ENCODE measurements around the gene COL23A1.
"Not testable (repeated sequence)": the region's sequence is repeated elsewhere in the genome, so short reads cannot be mapped to it uniquely, and the experiment has no call there.

COL23A1 gene

DNA sequence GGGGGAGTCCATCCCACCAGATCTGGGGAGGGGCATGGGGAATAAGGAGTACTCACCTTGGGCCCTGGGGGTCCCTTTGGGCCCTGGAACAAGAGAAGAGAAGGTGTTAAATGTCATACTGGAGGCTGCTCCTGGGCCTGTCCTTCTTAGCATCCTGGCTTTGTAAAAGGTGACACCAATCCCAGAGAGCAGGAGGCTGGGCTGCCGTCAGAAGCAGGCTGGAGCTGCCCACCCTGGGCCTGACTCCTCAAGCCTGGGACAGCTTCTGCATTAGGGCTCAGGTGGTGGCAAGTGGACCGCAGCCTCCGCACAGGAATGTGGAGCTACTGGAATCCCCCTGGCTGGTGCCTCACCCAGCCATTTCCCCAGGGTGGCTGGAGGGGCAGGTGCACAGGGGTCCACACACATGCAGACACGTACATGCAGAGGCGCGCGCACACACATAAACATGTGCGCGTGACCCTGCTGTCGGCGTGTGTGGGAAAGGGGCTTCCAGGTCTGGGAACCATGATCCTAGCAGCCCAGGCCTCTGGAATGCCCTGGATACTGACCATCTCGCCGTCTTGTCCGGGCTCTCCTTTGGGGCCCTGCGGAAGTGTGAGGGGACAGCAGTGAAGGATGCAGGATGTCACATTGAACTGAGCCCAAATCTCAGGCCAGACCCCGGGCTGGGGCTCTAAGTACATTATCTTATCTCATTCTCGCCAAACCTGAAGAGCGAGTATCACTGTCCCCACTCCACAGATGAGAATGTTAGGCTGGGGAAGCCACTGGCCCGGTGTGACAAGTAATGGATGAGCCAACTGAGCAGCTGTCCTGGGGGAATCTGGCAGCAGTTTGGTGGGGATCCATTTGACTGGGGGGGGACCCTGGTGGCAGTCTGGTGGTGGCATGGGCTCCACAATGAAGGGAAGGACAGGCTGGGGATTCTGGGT, 328.3 kb downstream of the COL23A1 start:
- DNase-seq: no peak
- in situ Hi-C loops (cut with MboI; ENCODE audit: low pct_unique_long_range_greater_than_20kb, low sequenced_read_pairs): no loop called here

DNA sequence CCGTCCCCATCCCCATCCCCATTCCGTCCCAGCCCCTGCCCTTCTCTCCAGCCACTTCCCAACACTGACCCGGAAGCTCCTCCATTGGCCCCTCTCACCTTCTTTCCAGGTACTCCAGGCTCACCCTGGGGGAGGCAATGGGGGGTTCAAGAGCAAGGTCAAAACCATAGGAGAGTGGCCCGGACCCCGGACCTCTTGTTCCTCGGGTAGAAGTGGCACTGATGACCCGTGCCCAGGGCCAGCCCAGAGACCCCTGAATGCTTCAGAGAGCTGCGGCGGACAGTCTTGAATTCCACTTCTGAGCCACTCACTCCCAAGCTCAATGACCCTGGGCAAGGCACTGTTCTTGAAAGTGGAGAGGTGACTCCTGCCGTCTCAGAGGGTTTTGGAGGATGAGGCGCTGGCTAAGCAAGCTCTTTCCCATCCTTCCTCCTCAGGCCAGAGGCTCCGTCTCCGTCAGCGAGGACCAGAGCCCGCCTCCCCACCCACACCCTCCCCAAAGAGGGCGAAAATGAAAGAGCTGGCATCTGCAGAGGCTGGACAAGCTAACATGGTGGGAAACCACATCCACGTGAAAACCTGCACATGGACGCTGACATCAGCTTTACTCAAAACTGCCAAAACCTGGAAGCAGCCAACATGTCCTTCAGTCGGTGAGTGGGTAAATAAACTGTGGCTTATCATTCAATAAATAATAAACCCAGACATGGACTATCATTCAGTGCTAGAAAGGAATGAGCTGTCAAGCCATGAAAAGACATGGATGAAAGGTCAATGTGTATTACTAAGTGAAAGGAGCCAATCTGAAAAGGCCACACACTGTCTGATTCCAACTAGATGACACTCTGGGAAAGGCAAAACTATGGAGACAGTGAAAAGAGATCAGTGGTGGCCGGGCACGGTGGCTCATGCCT, 330.3 kb downstream of the COL23A1 start:
- no peak for DNase-seq
- in situ Hi-C loops (cut with MboI; ENCODE audit: low pct_unique_long_range_greater_than_20kb, low sequenced_read_pairs): no loop called here

DNA sequence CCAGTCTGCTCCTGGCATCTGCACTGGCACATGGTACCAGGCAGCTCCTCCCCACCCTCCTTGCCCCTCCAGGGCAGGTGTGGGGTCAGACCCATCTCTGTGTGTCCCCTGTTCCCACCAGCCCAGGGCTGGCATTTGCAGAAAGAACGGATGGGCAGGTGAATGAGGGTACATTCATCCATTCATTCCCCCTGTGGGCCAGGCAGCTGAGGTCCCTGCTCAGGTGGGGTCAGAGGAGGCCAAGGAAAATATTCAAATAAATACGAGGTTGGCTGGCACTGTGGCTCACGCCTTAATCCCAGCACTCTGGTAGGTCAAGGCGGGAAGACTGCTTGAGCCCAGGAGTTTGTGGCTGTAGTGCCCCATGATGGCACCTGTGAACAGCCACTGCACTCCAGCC, 332.5 kb downstream of the COL23A1 start:
- in situ Hi-C loops (cut with MboI; ENCODE audit: low pct_unique_long_range_greater_than_20kb, low sequenced_read_pairs): no loop called here
- no peak for DNase-seq

DNA sequence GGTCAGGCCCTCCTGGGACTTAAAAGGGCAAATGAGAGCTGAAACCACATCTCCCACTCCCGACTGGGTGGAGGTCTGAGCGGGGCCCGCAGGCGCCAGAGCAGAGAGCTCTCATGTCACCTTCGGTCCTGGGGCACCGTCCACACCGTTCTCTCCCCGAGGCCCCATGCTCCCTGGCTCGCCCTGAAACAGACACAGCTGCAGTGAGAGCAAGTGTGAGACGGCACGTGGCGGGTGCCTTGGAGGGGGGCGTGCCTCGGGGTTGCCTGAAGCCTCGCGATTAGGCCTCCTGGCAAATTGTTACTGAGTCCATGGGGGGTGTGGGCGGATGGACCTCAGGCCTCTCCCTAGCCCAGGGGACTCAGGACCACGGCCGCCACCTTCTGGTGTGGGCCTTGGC, 333.4 kb downstream of the COL23A1 start:
- DNase-seq: no peak
- in situ Hi-C loops (cut with MboI; ENCODE audit: low pct_unique_long_range_greater_than_20kb, low sequenced_read_pairs): no loop called here

DNA sequence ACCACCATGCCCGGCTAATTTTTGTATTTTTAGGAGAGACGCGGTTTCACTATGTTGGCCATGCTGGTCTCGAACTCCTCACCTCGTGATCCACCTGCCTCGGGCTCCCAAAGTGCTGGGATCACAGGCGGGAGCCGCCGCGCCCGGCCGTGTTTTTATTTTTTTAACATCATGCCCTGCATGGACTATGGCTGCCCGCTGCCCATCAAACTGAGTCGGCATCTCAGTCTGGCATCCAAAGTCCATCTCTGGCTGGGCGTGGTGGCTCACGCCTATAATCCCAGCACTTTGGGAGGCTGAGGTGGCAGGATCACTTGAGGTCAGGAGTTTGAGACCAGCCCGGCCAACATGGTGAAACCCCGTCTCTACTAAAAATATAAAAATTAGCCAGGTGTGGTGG, 336.6 kb downstream of the COL23A1 start:
- in situ Hi-C loops (cut with MboI; ENCODE audit: low pct_unique_long_range_greater_than_20kb, low sequenced_read_pairs); DNase-seq: not testable (repeated sequence)

DNA sequence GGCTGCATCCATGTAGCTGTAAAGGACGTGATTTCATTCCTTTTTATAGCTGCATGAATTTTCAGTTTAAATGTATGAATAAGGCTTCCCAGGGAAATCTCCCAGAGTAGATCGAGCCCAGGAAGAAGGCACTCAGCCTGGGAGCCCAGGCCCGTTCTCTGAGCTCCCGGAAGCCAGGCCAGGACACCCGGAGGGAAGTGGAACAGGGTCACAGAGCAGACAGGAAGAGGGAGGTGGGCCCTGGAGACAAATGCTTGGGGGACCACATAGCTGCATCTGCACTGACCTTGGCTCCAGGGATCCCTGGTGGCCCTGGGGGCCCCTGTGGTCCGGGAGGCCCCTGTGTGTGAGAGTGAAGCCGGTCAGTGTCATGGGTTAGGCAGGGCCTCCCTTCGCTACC, 337.9 kb downstream of the COL23A1 start:
- in situ Hi-C loops (cut with MboI; ENCODE audit: low pct_unique_long_range_greater_than_20kb, low sequenced_read_pairs): no loop called here

DNA sequence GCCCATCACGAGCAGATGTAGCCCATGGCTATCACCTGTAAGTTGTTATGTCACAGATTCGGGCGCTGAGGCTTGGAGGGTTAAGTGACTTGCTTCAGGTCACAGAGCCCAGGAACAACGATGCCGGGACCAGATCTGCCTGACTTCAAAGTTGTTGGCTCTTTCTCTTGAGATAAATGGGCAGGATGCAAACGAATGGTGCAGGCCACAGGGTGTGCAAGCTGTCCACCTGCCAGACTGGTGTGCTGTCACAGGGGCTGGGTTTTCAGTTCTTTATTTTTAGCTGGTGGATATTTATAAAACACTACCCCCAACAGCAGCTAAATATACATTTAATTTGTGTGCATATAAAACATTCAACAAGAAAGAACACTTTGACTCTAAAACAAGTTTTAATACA, 339.9 kb downstream of the COL23A1 start:
- no peak for DNase-seq
- in situ Hi-C loops (cut with MboI; ENCODE audit: low pct_unique_long_range_greater_than_20kb, low sequenced_read_pairs): no loop called here

More for the DNA sequence above, 337.9 kb downstream of the COL23A1 start:
- DNase-seq: no peak

DNA sequence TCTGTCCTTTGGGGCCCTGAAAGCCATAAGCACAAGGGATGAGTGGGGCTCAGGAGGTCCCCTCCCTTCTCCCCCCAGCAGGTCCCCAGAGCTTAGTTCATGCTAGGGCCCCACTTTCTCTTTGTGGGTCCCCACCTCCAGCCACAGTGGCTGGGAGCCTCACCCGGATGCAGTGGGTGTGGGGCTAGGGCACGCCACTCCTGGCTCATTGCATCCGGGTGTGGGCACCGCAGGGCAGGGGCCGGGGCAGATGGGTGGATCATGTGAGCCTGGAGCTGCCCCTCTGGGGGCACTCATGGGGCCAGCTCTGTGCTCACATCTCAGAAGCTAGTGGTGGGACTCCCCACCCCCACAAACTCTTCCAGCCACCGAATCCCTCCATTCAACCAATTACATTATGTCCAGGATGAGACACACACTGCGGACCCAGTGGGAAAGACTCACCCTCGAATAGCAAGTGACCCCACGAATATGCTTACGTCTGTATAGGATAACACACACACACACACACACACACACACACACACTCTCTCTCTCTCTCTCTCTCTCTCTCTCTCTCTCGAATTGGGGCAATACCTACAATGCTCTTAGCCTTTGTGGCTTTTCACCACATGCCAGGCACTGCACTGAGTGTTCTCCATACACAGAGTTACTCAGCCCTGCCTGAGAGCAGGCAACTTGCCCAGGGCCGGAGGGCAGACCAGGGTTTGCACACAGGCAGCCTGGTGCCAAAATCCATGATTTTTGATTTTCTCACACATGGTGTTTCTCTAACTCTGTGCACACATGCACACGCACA, 340.8 kb downstream of the COL23A1 start:
- DNase-seq: peak; percentile 20
- in situ Hi-C loops (cut with MboI; ENCODE audit: low pct_unique_long_range_greater_than_20kb, low sequenced_read_pairs): no loop called here

DNA sequence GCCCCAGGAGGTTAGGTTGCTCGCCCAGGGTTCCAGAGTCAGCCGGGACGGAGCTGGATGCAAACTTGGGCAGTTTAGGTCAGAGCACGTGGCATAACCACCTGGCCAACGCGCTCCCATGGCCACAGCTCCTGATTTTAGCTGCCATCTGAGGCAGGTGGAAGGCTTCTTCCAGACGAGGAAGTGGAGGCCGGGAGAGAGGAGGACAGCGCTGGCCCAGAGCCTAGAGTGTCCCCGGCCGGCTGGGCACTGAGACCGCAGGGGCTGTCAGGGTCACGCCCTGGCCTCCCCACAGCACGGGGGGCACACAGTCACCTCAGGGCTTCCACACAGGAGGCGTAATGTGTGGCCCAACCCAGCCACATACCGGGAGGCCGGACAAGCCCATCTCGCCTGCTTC, 341.4 kb downstream of the COL23A1 start:
- in situ Hi-C loops (cut with MboI; ENCODE audit: low pct_unique_long_range_greater_than_20kb, low sequenced_read_pairs): no loop called here
- no peak for DNase-seq

DNA sequence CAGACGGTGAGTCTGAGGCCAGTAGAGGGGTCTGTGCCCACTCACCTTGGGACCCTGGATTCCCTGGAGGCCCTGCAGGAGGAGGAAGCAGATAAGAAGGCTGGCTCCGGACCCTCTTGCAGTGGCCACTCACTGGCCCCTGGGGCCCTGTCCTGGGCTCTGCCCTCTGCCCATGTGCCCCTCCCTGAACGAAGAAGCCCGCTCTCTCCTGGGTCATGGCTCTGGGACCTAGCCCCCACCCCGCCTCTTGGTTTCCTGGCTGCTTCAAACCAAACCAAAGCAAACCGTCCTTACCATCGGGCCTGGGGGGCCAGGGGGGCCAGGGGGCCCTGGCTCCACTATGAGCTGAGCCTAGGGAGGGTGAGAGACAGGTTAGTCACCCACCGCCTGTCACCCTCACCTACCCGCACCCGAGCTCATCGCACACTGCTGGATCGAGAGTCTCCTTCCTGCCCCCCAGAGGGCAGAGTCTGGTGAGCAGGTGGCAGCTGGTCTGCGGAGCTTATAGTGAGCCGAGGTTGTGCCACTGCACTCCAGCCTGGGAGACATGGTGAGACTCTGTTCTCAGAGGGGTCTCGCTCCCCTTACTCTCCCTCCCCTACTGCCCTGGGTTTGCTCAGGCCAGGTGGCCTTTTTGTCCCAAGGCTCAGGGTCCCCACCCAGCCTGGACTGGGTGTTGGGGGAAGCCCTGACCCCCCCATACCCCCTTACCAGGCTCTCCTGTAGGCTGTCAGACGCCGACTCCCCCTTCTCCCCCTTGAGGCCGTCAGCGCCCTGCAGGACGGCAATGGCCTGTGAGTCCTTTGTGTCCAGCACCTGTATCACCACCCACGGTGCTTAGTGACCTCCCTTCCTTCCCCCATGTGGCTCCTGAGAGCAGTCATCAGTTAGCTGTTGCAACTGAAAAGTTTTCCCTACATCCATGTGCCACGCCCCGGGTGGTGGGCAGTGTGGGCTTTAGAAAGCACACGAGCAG, 342.4 kb downstream of the COL23A1 start:
- in situ Hi-C loops (cut with MboI; ENCODE audit: low pct_unique_long_range_greater_than_20kb, low sequenced_read_pairs): no loop called here
- no peak for DNase-seq

DNA sequence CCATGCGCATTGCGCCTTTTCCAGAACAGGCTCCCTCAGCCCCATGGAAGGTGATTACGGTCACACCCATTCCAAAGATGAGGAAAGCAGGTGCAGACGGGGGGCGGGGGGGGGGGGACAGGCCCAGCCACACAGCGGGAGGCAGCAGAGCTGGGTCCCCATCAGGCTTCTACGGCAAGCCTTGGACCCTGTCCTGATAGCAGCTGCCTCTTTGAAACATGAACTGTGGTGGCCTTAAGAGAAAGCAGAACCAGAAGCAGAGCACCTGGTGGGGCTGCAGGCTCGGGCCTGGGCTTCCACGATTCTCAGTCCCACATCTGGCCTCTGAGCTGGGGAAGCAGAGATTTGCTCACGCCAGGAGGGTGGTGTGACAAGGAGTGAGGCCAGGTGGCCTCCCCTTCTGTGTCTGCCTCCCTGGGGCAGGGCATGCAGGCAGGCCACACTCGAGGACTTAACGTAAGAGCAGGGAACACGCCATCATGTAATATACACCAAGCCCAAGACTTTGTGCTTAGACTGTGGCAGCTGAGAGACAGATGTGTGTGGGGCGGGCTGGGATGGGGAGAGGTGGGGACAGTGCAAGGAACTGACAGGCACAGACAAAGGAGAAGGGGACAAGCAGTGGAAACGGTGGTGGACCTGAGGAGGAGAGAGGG, 343.4 kb downstream of the COL23A1 start:
- in situ Hi-C loops (cut with MboI; ENCODE audit: low pct_unique_long_range_greater_than_20kb, low sequenced_read_pairs): no loop called here
- no peak for DNase-seq

DNA sequence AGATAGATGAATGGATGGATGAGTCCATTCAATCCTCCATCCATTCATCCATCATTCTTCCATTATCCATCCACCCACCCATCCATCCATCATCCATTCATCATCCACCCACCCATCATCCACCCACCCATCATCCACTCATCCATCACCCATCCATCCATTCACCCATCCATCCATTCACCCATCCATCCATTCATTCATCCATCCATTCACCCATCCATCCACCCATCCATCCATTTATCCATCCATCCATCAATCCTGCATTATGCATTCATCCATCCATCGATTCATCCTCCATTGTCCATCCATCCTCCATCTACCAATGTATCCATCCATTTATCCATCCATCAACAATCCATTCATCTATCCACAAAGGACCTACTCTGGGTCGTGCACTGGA, 344.8 kb downstream of the COL23A1 start:
- in situ Hi-C loops (cut with MboI; ENCODE audit: low pct_unique_long_range_greater_than_20kb, low sequenced_read_pairs): no loop called here

DNA sequence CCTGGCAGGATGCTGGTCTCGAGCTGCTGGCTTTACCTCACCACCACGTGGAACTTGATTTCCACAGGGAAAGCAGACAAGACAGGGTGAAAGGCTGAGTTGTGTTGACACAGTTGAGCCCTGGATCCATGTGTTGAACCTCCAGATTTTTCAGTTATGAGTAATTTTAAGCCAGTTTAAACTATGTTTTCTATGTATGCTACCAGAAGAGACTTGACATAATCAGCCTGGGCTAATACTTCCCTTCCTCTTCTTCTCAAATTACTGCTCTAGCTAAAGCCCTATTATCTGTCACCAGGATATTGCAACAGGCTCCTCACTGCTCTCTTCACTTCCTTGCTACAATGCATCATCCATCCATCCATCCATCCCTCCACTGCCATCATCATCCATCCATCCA, 345.6 kb downstream of the COL23A1 start:
- DNase-seq: peak; percentile 37
- in situ Hi-C loops (cut with MboI; ENCODE audit: low pct_unique_long_range_greater_than_20kb, low sequenced_read_pairs): no loop called here

More for the DNA sequence above, 344.8 kb downstream of the COL23A1 start:
- no peak for DNase-seq

DNA sequence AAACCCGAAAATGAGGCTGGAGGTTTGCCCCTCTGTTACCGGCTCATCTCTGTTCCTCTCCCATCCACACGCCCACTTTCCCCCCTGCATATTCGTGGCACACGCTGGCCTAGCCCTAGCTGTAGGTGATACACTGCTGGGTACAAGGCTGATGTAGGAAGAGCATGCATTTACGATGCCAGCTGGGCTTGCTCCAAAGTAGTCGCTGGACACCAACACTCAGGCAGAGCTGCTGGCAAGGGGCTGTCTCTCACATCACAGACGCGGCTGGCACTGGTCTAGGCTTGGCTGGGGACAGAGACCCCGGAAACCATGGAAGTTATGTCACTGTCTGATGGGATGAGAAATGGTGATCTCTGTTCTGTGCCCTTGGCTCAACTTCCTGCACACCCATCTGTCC, 347.8 kb downstream of the COL23A1 start:
- in situ Hi-C loops (cut with MboI; ENCODE audit: low pct_unique_long_range_greater_than_20kb, low sequenced_read_pairs): no loop called here
- no peak for DNase-seq

DNA sequence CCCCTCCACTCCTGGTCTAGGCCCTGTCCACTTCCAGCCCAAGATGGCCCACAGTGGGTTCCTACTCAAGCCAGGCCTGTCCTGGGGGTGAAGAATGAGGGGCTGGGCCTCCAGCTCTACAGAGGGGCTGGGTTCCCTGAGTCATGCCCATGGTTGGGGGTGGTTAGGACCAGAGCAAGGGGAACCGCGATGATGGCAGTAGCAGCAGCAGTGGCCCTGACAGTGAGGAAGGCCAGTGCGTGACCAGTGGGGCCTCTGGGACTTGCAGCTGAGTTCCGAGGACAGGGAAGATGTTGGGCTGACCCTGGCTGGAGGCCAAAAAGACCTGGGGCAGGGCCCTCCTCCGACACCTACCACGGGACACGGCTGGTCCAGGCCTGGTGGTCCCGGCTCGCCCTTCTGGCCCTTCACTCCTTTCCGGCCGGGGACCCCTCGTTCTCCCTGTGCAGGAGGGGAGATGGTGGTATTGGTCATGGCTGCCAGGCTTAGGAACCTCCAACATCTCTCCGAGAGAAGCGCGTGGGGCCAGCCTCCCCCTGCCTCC, 348.4 kb downstream of the COL23A1 start:
- no peak for DNase-seq
- in situ Hi-C loops (cut with MboI; ENCODE audit: low pct_unique_long_range_greater_than_20kb, low sequenced_read_pairs): no loop called here

DNA sequence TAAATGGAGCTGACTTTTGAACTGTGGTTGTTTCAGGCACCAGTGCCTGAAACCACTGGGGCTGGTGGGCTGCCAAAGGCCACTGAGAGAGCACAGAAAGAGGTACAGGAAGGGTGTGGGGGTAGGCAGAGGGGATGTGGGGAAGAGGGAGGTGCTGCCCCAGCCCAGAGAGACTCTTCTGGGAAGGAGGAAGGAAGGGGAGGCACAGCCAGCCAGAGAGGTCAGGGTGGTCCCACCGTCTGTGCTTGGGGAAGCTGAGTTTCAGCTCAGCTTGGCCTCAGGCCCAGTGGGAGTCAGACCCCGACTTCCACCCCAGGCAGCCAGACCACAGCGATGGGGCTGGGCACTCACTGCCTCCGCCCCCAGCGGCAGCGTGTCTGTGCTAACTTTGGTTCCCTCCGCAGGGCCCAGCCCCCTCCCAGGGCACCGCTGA, 348.9 kb downstream of the COL23A1 start:
- DNase-seq: peak; percentile 97
- in situ Hi-C loops (cut with MboI; ENCODE audit: low pct_unique_long_range_greater_than_20kb, low sequenced_read_pairs): no loop called here

DNA sequence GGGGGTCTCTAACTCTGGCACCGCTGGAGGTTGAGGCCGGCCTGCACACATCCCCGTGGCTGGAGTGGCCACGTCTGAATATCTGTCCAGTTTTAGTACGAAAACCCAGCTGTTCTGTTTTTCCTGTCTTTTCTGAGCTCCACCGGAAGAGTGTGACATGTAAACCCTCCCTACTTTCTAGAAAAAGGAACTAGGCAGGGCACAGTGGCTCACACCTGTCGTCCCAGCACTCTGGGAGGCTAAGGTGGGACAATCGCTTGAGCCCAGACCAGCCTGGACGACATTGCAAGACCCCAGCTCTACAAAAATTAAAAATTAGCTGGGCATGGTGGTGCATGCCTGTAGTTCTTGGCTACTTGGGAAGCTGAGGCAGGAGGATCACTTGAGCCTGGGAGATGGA, 349.4 kb downstream of the COL23A1 start:
- in situ Hi-C loops (cut with MboI; ENCODE audit: low pct_unique_long_range_greater_than_20kb, low sequenced_read_pairs): no loop called here
- DNase-seq: peak; percentile 80

Measured in KBM-7 (cell line).